Measurements from ENCODE around the gene CPA1. TPM values are rescaled to one million over a fixed set of nuclear protein-coding genes. Genes with fewer than 3 reads are reported as not detected.

CPA1 gene
- total RNA-seq, 1 experiment from 2014 or later: not detected

- POLR2A ChIA-PET (ENCODE audit: unreplicated experiment): no interaction called here
Observed at GRCh38 chr7:130341882-130342281, 38.4 kb upstream of the CPA1 start.

GRCh38 chr7:130342701-130343380, 37.5 kb upstream of the CPA1 start:
- Histone ChIP-seq H3K36me3 (ENCODE audit: low read depth) (no peaks in the 10 kb centered on the region), H3F3A (ENCODE audit: insufficient read depth, low read depth) (no peaks in the 10 kb centered on the region), H3K9me3 (ENCODE audit: insufficient read depth, low read depth) (no peaks in the 10 kb centered on the region), H3K27me3 (ENCODE audit: insufficient read depth, low read depth) (no peaks in the 10 kb centered on the region), H2AFZ (no peak overlapping the region), H3K4me2 (no peak overlapping the region), H3K9me2 (ENCODE audit: insufficient read depth) (no peaks in the 10 kb centered on the region), H3K4me1 (replicated peaks; ENCODE audit: insufficient read depth) (no peaks in the 10 kb centered on the region), H3K79me2 (ENCODE audit: low read depth) (no peaks in the 10 kb centered on the region), H3K4me3 (no peak overlapping the region), H3K27ac (no peak overlapping the region), H4K20me1 (ENCODE audit: insufficient read depth) (no peaks in the 10 kb centered on the region)
- BruUV-seq (replicated peaks): no TSS peak
- TF ChIP-seq CTCF (conservative IDR thresholded peaks at IDR 0.05) (no peak), EZH2 (IDR thresholded peaks at IDR 0.05; ENCODE audit: low read depth) (no peak)
- CTCF ChIA-PET: no interaction called here
- POLR2A ChIA-PET (ENCODE audit: unreplicated experiment): no interaction called here
- intact Hi-C loops (cut with micrococcal nuclease; ENCODE audit: unreplicated experiment): no loop called here
- no peak for DNase-seq

More at GRCh38 chr7:130341882-130342281, 38.4 kb upstream of the CPA1 start:
- no peak for TF ChIP-seq EZH2 (IDR thresholded peaks at IDR 0.05; ENCODE audit: low read depth)
- H3K79me2 ChIP-seq (ENCODE audit: low read depth): no peaks in the 10 kb centered on the region
- H3K9me3 ChIP-seq (ENCODE audit: insufficient read depth, low read depth): no peaks in the 10 kb centered on the region
- H3K4me3 ChIP-seq: no peak overlapping the region
- H3K36me3 ChIP-seq (ENCODE audit: low read depth): no peaks in the 10 kb centered on the region
- CTCF ChIA-PET: no interaction called here
- no peak overlapping the region for H2AFZ ChIP-seq
- intact Hi-C loops (cut with micrococcal nuclease; ENCODE audit: unreplicated experiment): no loop called here
- H3K27me3 ChIP-seq (ENCODE audit: insufficient read depth, low read depth): no peaks in the 10 kb centered on the region
- DNase-seq: no peak
- no peaks in the 10 kb centered on the region for H3K4me1 ChIP-seq (replicated peaks; ENCODE audit: insufficient read depth)
- H3K27ac ChIP-seq: no peak overlapping the region
- no peaks in the 10 kb centered on the region for H3K9me2 ChIP-seq (ENCODE audit: insufficient read depth)
- H3F3A ChIP-seq (ENCODE audit: insufficient read depth, low read depth): no peaks in the 10 kb centered on the region
- BruUV-seq (replicated peaks): no TSS peak
- H3K4me2 ChIP-seq: no peak overlapping the region
- no peaks in the 10 kb centered on the region for H4K20me1 ChIP-seq (ENCODE audit: insufficient read depth)

GRCh38 chr7:130344271-130344866, 35.9 kb upstream of the CPA1 start, which contains the start of gene CPA5:
Gene CPA5, plus strand, starts transcription at chr7:130344816. Its CDS starts 1,670 bp downstream, at chr7:130346486.
- POLR2A ChIA-PET (ENCODE audit: unreplicated experiment): interaction anchor here (0.6 kb wide), 1 partner anchor 51 kb away, joined by 3 read pairs; the partner anchor contains the start of gene CPA4
- Histone ChIP-seq H3K9me3 (ENCODE audit: insufficient read depth, low read depth) (no peaks in the 10 kb centered on the region), H4K20me1 (ENCODE audit: insufficient read depth) (no peaks in the 10 kb centered on the region), H3K27ac (no peak within 1 kb of the TSS), H3K9me2 (ENCODE audit: insufficient read depth) (no peaks in the 10 kb centered on the region), H3K4me2 (no peak within 1 kb of the TSS), H3K4me1 (replicated peaks; ENCODE audit: insufficient read depth) (no peaks in the 10 kb centered on the region), H3K79me2 (ENCODE audit: low read depth) (no peaks in the 10 kb centered on the region), H3F3A (ENCODE audit: insufficient read depth, low read depth) (no peaks in the 10 kb centered on the region), H3K27me3 (ENCODE audit: insufficient read depth, low read depth) (no peaks in the 10 kb centered on the region), H2AFZ (no peak within 1 kb of the TSS), H3K4me3 (no peak within 1 kb of the TSS), H3K36me3 (ENCODE audit: low read depth) (no peaks in the 10 kb centered on the region)
- TF ChIP-seq EZH2 (IDR thresholded peaks at IDR 0.05; ENCODE audit: low read depth) (no peak), CTCF (conservative IDR thresholded peaks at IDR 0.05) (no peak)
- intact Hi-C loops (cut with micrococcal nuclease; ENCODE audit: unreplicated experiment): no loop called here
- BruUV-seq (replicated peaks): no TSS peak
- DNase-seq: no peak
- CTCF ChIA-PET: no interaction called here

Measured in PC-9 (cell line).